Ecto neural progenitor cell (in vitro differentiated cells): ENCODE results near the gene BNC2.

Experiments
- DNase-seq: peaks from one replicate; pipeline ENCODE4 v3.0.0-alpha.2; 2018; ENCODE audit warnings: low spot score

Gene BNC2

DNA sequence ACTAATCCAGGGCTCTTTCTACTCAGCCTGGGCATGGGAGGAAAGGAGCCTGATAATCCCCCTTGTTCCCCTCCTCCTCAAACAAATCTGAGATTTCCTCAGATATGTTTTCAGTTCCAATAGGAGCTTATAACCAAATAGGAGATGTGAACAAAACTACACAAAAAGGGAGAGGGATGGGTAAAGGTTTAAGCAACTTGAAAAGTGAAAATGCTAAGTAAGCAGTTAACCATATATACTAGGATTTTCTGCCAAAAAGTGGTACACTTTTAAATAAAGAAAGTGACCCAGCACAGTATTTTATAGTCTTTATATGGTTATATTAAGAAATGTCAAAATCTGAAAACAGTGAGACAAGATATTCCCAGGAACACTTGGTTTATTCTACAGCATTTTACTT lies 275.7 kb downstream of the BNC2 start:
- no peak for DNase-seq

DNA sequence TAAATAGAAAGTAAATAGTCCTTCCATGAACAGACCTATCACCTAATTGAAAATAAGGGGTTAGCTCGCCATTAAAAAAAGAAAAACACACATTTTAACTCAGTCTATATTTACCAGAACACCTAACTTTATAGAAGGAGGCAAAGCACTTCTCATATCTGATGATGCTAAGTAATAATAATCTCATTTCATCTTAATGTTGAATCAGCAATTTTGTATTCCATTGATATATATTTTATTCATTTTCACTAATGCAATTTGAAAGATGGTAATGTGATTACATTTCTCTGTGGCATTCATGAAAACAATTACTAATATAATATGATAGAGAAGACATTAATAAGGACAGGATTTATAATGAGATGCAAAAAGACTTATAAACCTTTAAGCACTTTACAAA lies 276.7 kb downstream of the BNC2 start:
- no peak for DNase-seq

DNA sequence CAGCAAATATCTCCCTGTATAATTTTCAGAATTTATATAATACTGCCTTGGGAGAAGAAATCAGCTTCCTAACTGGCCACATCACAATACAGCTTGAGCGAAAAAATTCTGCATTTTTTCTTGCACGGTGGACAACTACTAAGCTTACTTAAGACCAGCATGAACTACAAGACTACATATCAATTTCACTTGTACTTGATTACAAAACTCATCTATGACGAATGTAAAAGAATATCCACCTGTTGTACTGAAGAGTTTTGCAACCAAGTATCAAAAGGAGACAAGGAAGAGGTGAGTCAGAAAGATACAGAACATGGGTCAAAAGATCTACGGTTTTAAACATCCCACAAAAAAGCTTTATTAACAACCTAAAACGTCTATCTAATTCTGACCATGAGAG lies 279.4 kb downstream of the BNC2 start:
- DNase-seq: no peak

DNA sequence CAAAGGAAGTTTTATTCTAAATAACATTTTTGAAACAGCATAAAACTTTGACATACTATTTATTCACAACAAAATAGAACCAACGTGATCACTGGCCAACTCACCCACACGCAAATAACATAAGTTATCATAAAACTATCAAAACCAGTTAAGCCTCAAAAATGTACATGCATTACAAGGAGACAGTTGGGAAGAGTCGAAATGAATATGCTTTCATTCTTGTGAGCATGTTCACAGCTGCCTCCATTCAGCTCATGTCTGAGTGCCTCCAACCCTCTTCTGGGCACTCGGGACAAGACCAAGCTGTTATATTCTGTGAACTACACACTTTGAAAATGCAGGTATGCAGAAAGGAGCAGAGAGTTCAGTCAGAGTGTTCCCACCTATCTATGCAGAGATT lies 284.9 kb downstream of the BNC2 start:
- DNase-seq: no peak

DNA sequence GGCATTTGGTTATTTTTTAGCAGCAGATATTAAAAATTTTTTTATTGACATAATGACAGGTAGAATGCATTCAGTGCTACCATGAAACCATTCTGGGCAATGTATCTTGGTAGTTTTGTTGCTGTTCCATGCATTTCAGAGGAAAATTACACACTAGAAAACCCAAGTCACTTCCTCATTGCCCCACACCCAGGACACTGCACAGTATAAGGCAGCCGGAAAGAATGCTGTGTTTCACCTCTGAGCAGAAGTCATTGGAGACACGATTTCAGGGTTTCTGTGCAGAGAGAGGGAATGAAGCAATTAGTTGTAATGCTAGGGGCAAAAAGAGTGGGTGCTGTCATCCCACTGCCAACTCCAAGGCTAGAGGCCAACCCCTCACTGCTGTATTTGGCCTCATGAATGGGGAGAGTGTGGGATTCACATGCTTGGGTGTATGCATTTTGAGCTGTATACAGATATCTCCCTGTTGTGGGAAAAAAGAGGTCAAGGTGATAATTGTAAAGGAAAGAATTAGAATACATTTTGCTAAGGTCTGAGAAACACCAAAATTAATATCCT lies 290.5 kb downstream of the BNC2 start:
- DNase-seq: no peak

DNA sequence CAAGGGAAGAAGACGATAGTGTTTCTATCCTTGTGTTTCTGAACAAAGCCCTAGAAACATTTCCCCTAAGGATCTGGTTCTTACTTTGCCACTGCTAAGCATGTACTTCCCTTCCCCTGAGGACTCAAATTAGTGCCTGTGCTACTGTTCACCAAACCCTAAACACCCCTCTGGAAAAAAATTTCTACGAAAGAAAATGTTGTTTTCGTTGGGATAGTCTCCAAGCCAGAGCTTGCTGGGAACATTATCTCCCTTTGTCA lies 294.6 kb downstream of the BNC2 start:
- no peak for DNase-seq

DNA sequence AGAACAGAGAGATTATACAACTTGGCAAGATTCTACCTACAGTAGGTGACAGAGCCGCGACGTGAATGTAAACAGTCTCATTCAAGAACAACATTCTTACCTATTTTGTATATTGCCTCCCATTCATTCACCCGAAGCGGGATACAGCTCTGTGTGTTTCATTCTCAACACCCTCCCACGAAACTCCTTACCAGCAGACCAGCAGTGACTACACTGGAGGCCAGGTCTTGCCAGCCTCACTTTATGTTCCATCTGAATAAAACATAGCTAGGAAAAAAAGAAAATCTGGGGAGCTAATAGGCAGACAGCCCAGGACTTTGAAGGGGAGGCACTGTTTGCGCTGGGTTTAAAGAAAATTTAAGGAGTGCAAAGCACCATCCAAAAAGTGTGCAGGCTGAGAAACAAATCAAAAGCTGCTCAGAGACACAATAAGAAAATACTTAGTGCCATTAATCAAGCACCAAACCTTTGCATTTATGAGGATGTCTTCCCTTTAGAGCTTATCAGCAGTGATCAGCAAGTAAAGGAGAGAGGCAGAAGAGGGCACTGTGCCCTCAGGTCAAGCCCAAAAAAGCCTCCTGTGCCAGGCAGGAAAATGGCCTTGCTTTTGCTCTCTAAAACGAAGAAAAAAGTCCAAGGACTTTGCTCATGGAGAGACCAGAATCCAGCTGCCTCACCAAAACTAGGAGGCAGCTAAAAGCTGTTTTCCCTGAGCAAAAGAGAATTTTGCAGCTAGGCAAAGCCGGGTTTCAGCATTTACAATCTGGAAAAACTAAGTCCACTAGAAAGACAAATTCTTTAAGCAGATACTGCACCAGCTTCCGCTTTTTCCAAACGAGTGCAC lies 295.1 kb downstream of the BNC2 start:
- no peak for DNase-seq

DNA sequence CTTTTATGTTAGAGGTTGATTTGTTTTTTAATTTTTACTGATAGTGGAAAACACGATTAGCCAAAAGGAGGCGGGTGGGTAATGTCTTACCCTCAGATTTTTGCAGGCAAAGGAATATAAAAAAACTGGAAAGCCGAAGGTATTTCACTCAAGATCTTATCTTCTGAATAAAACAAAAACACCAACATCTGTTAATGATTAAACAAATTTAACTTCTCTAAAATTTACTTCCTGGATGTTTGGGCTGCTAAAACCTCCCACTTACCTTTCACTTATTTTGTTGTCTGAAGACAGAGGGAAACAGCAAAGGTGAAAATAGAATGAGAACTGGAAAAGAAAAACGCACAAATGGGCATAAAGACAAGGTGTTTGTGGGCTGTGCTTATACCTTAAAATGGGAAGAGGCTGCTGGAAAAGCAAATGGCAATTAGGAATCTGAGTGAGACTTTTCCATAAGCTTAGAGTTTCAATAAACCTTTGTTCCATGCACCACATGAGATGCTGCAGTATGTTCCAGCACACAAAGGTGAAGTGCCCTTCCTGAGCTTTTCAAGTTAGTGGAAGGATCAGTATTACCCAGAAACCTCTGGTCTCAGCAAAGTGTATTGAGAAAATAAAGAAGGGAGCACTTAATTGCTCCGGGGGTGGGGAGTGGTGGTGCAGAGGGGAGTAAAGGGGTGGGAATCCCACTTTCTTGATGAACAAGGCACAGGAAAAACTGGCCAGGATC lies 298.3 kb downstream of the BNC2 start:
- no peak for DNase-seq

DNA sequence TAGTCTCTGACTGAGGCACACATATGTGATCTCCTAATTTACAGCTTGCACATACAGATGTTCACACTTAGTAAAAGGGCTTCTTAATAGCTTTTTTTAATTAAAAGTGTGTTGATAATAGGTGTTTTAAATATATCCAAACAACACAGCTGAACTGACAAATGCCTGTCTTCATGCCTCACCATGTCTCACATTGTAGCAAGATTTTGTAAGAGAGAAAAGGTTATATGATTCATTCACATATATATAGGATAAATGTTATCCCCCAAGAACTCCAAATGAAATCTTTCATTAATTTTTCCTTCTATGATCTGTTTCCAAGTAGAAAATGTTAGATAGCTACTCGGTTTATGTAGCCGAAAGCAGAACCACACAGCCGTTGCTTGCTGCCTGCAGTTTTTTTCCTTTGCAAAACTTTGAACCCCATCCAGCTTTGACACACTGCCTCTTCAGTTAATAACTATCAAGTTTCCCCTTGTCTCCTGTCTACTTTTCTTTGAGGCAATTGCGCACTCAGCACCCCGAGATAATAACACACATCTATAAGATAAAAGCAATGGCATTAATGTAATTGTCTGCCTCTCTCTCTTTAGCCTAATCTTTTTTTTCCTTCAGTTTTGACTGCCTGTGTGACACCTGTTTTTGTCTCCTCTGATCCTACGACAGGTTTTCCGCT lies 299.2 kb downstream of the BNC2 start:
- DNase-seq: no peak

DNA sequence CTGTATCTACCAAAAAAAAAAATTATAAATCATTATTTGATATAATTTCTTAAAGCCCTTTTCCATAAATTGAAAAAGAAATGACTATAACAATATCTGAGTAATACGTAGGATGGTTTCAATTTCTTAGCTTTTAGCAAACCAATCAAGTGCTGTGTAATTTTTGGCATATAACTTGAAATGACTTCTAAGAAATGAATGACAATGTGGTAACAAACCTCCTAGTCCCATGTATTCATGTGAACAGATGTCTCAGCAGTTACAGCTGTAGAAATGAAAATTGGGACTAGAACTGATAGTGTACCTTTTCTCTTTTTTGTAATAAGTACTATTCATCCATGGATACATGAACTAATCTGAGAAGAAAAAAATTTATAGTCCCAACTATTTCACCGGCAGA lies 307.0 kb downstream of the BNC2 start:
- DNase-seq: no peak

DNA sequence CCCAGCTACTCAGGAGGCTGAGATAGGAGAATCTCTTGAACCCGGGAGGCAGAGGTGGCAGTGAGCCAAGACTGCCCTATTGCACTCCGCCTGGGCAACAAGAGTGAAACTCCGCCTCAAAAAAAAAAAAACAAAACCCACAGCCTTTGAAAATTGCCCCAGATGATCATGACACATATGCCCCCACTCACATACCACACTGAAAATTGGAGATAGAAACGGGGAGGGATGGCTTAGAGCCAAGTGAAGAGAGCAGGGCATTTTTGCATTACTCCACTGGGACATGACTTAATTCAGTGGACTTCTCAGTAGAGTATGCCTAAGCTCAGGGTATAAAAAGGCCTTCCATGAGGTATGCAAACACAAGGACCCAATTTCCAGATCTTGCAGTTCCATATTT lies 309.3 kb downstream of the BNC2 start:
- no peak for DNase-seq

DNA sequence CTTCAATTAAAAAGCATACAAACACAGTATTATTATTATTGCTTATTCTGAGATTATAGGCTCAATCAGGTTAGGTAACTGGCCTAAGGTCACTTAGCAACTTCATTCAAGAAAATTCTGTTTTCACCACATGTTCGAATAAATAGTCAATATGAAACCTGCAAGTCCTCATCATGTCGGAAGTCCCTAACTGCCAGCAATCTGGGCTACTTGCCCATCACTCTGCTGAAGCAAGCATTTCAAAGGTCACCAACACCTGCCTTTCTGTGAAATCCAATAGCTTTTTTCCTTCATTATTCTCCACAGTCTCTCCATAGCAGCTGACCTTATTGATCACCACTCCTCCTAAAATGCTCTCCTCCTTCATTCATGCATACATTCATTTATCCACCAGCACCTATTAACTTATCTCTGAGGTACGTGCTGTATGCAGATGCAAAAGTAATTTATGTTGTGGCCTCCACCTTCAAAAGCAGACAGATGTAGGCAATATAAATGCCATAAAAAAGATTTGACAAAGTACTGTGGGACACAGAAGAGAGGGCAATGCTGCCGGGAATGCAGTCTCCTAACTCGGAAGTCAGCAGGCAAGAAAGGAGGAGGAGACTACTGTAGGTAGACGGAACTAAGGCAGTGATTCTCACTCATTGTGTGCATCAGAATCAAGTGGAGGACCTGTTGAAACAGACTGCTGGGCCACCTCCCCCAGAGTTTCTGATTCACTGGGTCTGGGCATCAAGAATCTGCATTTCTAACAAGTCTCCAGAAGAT lies 310.9 kb downstream of the BNC2 start:
- no peak for DNase-seq

DNA sequence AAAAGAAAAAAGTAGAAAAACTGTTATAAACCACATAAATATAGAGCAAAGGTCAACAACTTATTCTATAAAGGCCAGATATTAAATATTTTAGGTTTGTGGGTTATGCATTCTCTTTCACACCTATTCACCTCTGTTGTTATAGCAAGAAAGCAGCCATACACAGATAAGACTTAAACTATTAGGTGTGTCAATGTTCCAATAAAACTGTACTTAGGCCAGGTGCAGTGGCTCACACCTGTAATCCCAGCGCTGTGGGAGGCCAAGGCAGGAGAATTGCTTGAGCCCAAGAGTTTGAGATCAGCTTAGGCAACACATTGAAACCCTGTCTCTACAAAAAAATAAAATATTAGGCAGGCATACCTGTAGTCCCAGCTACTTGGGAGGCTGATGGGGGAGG lies 314.7 kb downstream of the BNC2 start:
- no peak for DNase-seq

DNA sequence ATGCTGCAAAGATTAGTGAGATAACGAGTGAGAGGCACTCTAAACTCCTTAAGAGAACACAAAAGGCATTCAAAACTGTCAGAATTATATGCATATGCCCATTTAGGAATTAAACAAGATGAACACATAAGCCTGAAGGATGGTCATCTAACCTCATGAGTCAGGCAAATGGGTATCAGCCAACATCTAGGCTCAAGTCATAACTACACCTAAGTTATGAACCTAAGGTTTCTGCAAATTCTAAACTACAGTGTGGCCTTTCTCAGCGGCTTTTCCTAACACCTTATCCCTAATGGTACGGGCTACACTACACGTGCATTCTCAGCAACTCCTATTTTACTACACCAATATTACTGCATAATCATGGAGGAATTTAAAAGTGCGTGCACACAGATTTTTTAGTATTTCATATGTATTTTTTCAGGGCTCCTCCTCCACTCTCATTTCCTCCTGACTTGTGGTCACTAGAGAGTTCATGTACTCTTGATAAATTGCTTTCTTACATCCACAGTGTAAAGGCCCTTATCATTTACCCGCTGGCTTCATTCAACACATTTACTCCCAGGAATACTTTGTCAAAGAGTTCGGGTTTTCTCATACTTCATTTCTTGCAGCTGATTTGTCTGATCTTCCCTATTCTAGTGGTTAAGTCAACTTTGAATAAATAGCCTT lies 316.5 kb downstream of the BNC2 start:
- no peak for DNase-seq

DNA sequence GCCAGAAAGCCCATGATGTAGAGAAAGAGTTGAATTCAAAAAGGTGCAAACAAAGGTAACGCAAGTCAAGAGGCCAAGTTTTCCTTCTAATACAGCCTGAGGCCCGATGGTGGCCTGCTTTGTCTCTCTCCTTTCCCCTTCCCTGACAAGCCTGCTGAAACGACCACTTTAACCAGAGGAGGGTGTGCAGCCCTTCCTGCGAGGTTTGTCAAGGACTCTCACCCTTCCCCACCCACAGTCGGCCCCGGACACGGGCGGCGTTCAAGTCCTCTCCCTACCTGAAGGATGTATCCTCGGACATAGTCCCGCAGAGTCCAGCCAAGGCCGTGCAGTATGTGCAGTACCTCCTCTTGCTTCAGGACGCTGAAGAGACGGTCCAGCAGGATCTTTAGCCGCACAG lies 318.2 kb downstream of the BNC2 start:
- no peak for DNase-seq

DNA sequence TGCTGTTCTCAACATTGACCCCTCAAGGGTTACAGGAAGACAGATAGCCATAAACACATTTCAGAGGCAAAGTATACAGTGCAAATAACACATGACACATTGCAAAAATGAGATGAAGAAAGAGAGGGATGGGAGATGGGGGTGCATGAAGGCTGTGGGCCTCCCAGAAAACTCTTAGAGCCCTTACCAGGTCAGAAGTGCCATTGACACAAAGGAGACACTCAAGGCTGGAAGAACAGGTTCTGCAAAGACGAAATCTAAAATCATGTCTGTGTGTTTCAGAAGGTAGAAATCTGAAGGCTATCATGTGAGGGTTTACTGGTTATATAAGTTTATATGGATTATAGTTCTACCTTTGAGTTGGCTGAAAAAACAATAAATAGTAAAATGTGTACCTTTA lies 318.8 kb downstream of the BNC2 start:
- DNase-seq: no peak

DNA sequence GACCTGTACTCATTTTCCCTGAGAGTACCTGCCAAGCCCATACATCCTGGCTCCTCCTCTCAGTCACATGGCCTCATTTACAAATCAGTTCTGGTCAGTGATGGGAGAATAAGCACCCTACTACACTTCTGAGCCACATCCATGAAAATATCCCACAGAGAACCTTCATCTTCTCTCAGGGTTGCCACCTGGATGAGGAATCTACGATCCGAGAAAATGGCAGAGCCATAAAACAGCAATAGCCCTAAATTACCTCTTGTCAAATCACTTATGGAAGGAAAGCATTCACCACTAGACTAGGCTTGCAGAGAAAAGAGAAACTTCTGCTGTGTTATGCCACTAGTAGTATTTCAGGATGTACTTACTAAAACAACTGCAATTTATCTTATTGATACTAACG lies 324.8 kb downstream of the BNC2 start:
- no peak for DNase-seq

DNA sequence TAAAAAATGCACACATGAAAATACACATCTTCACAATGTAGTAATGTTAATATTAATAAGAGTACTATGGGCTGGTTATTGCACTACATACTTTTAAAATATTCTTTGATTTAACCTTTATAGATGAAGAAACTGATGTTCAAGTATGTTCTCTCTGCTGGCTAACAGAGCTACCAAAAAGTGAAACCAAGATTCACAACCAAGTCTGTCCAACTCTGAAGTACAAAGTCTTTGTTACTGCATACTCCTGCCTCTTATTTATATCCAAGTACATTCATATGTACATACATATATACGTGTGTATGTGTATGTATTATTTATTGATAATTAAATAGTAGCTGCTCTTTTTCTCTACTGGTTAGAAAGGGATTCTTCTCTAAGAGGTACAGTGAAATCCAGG lies 325.6 kb downstream of the BNC2 start:
- no peak for DNase-seq

DNA sequence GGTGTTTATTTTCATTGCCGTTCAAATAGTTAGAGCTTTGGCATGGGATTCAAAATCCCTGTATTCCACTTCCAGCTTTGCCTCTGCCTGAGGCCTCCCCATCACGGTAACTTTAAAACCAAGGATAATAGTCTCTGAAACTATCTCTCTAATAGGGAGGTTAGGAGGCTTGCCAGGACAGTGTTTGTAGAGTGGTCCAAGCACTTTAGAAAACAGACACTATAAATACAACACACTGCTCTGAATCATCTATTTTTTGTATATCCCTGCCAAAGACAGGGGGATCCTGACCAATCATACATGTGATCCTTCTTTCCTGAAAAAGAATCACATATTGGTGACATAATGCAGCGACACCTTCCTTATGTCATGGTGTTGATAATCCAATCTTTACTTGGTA lies 326.8 kb downstream of the BNC2 start:
- no peak for DNase-seq

DNA sequence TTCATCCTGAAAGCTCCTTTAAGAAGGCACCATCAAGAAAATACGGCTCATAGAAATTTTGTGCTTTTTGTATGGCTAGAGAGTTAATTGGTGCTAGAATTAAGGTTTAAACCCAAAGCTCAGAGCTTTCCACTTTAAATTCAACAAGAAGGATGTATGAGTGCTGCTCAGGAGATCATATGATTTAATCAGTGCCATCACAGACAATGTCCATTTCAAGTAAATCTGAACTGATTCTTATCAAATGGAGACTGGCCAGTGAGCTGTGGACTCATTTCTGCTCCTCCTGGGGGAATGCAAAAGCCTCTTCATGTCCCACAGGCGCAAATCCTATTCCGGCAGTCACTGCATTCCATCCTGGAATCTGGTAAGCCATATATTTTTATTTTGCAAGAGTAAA lies 327.2 kb downstream of the BNC2 start:
- no peak for DNase-seq

DNA sequence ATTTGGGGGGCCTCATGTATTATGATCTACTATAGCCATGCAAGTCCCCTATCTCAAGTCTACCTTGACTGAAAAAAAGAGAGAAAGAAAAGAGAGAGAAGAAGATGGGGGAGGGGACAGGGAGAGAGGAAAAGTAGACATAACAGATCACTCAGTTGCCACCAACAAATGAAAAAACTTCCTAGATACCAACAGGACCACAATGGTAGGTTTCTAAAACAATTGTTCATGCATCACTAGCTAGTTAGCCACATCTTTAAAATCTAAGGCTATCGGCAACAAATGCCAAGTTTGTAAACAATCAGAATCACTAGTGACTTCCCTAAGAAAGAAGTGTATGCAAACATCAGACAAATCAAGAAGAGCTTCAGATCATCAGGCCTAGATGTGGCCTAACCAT lies 328.2 kb downstream of the BNC2 start:
- DNase-seq: no peak
